IPS DF 6.9 (cell line): ENCODE results near the gene VPS35L.
A peak's percentile ranks its signal among the peaks of the same experiment; 100 is the strongest.

Source experiments
- DNase-seq: peaks from one replicate; pipeline ENCODE4 v3.0.0-alpha.2; 2013; ENCODE audit warnings: low read depth, low spot score
- H3K27ac ChIP-seq: one replicate; pipeline ENCODE4 v1.5.1; 2013; ENCODE audit warnings: low read length, control low read depth
- H3K27me3 ChIP-seq: 2 replicates; pipeline ENCODE4 v1.6.1; 2013; ENCODE audit warnings: mild to moderate bottlenecking, low read length; ENCODE audit not compliant: control insufficient read depth, insufficient read depth
- H3K36me3 ChIP-seq: 2 replicates; pipeline ENCODE4 v1.6.1; 2013; ENCODE audit warnings: low read length; ENCODE audit not compliant: control insufficient read depth, insufficient read depth
- H3K4me1 ChIP-seq: 2 replicates; pipeline ENCODE4 v1.6.1; 2013; ENCODE audit warnings: low read length; ENCODE audit not compliant: control insufficient read depth, insufficient read depth
- H3K4me3 ChIP-seq: 2 replicates; pipeline ENCODE4 v1.5.1; 2013; ENCODE audit warnings: mild to moderate bottlenecking, low read length
- H3K9me3 ChIP-seq: 2 replicates; pipeline ENCODE4 v1.6.1; 2013; ENCODE audit warnings: low read length, inconsistent platforms; ENCODE audit not compliant: control insufficient read depth, insufficient read depth
- WGBS: extraction: QIAGEN DNeasy Blood & Tissue Kit; methylation state at CpG from one replicate; pipeline ENCODE4 v1.1.7; 2013; ENCODE audit warnings: mixed read lengths, missing lambda C conversion rate; ENCODE audit not compliant: insufficient read length, insufficient coverage; 5-methylcytosine and 5-hydroxymethylcytosine counted together

Gene VPS35L

DNA sequence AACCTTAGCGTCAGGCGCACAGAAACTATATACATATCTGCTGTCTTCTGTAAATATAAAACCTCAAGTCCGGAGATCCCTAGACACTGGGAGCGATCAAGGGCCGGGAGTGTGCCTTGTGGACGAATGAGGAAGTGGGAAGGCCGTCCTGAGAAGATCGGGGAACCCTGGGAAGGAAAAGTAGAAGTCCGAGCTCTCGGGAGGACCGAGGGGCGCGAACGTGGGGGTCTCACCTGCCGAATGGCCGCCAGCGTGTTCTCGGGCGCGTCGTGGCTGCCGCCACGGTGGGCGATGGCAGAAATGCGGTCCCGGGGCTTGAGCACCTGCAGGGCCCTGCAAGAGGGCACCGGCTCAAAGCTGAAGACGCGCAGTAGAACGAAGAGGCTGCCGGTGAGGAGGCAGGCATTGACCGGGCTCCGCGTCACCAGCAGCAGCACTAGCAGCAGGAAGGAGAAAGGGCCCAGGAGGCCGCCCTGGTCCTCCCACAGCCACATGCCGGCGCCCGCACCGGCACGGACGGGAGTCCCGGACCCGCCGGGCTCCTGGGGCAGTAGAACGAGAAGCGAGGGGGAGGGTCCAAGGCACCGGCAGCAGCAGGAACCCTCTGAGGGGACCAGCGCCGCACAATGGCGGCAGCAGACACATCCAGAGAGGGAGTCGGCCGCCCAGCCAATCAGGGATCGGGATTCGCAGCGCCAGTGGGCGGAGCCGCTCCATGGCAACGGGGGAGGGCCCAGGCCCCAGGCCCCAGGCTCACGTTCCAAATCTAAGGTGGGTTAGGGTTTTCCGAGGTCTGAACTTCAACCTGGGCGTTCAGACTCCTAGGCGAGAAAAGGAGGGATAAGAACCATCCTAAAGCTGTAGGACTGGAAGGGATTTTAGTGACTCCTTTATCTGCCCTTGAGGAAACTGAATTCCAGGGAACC, 33.8 kb upstream of the VPS35L start, which contains the start of gene GDE1:
GDE1 (minus strand) TSS at position 628 of the 926 bp plus-strand sequence; CDS start at position 494, 134 bp downstream.
- Histone ChIP-seq H3K4me1 (peaks cover 4% of the 10 kb centered on the region; the same call in 1 of the 2 replicates), H3K4me3 (peak within 1 kb of the TSS; percentile 77), H3K9me3 (no peaks in the 10 kb centered on the region), H3K27ac (no peak within 1 kb of the TSS), H3K36me3 (peaks cover 3% of the 10 kb centered on the region; the same call in 1 of the 2 replicates), H3K27me3 (no peaks in the 10 kb centered on the region)
- WGBS = no CpG with 5 or more reads among the region's 62 CpGs
- peak; percentile 89 for DNase-seq

DNA sequence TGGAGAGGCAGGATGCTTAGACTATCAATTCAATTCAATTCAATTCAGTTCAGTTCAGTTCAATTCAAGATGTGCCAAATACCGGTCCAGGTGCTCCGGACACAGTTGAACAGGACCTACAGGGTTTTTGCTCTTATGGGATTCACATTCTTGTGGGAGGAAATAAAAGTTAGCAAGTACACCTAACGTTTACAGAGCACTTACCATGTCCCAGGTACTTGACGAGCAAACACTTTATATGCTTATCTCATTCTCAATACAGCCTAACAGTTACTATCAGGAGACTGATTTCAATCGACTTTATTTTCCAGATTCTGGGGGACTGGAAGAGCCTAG, 33.1 kb upstream of the VPS35L start:
- H3K4me1 ChIP-seq = peaks cover 4% of the 10 kb centered on the region; the same call in 1 of the 2 replicates
- H3K4me3 ChIP-seq = no peak overlapping the region
- H3K27me3 ChIP-seq = no peaks in the 10 kb centered on the region
- DNase-seq = no peak
- no peak overlapping the region for H3K27ac ChIP-seq
- WGBS = no CpG with 5 or more reads among the region's 5 CpGs
- H3K36me3 ChIP-seq = no peaks in the 10 kb centered on the region
- no peaks in the 10 kb centered on the region for H3K9me3 ChIP-seq

- Histone ChIP-seq H3K27ac (no peak overlapping the region), H3K27me3 (no peaks in the 10 kb centered on the region), H3K4me1 (peaks cover 4% of the 10 kb centered on the region; the same call in 1 of the 2 replicates), H3K4me3 (no peak overlapping the region), H3K9me3 (no peaks in the 10 kb centered on the region), H3K36me3 (no peaks in the 10 kb centered on the region)
- WGBS = no CpG with 5 or more reads among the region's 2 CpGs
- DNase-seq = no peak
Observed at GRCh38 chr16:19522760-19523159, 32.7 kb upstream of the VPS35L start.

DNA sequence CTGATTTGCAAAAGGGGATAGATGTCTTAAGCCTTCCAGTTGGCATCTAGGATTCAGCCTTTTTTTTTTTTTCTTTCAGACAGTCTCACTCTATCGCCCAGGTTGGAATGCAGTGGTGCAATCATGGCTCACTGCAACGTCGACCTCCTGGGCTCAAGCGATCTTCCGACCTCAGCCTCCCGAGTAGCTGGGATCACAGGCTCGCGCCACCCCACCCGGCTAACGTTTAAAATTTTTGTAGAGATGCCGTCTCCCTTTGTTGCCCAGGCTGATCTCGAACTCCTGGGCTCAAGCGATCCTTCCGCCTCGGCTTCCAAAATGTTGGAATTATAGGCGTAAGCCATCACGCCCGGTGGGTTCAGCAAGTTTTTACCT, 32.3 kb upstream of the VPS35L start:
- Histone ChIP-seq H3K4me3 (no peak overlapping the region), H3K4me1 (peaks cover 4% of the 10 kb centered on the region; the same call in 1 of the 2 replicates), H3K36me3 (no peaks in the 10 kb centered on the region), H3K27me3 (no peaks in the 10 kb centered on the region), H3K9me3 (no peaks in the 10 kb centered on the region), H3K27ac (no peak overlapping the region)
- no CpG with 5 or more reads among the region's 18 CpGs for WGBS
- no peak for DNase-seq

- Histone ChIP-seq H3K4me1 (peaks cover 4% of the 10 kb centered on the region; the same call in 1 of the 2 replicates), H3K36me3 (no peaks in the 10 kb centered on the region), H3K27ac (no peak within 1 kb of the TSS), H3K27me3 (no peaks in the 10 kb centered on the region), H3K4me3 (peak within 1 kb of the TSS; percentile 100), H3K9me3 (no peaks in the 10 kb centered on the region)
- peak; percentile 82 for DNase-seq
- WGBS = no CpG with 5 or more reads among the region's 51 CpGs
Observed at GRCh38 chr16:19523559-19524355, 31.7 kb upstream of the VPS35L start, which contains the start of gene CCP110. CCP110 (plus strand) TSS chr16:19523942; CDS start chr16:19527882, 3,940 bp downstream.

GRCh38 chr16:19524356-19524615, 31.2 kb upstream of the VPS35L start:
- H3K9me3 ChIP-seq = no peaks in the 10 kb centered on the region
- no peaks in the 10 kb centered on the region for H3K27me3 ChIP-seq
- peak overlapping the region; percentile 100 for H3K4me3 ChIP-seq
- H3K27ac ChIP-seq = no peak overlapping the region
- H3K36me3 ChIP-seq = no peaks in the 10 kb centered on the region
- no CpG with 5 or more reads among the region's 11 CpGs for WGBS
- peaks cover 4% of the 10 kb centered on the region; the same call in 1 of the 2 replicates for H3K4me1 ChIP-seq
- no peak for DNase-seq

DNA sequence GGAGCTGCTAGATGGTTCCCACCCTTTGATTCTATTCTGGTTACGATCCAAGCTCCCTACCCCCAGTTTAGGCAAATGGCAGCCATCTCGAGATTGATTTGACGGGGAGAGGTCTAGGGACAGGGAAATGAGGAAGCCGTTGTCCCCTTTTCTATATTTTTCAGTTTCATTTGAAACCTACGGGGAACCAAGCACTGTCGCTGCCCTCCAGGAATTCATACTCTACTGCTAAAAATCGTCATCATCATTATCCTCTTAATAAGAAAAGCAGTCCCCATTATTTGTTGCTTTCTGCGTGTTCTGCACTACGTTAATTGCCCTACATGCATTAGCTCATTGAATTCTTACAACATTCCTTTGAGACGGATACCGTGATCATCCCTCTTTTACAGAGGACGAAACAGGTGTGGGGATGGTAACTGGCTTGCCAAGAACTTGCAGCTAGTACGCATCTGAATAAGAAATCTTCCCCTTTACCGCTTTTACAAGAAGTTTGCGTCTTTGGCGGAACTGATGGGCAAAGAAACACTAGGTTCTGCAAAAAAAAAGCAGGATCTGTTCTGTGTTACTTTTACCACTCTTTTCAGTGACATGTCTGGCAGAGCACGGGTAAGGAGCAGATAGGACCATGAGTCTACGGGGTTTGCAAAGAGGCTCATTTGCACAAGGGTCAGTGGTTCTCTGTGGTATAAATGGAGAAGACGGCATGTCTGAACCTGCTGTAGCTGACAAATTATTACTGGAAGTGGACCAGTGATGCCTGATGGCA, 30.7 kb upstream of the VPS35L start:
- no peaks in the 10 kb centered on the region for H3K36me3 ChIP-seq
- H3K27me3 ChIP-seq = no peaks in the 10 kb centered on the region
- peak overlapping the region; percentile 100; the same call in 1 of the 2 replicates for H3K4me3 ChIP-seq
- no CpG with 5 or more reads among the region's 19 CpGs for WGBS
- no peak for DNase-seq
- peaks cover 4% of the 10 kb centered on the region; the same call in 1 of the 2 replicates for H3K4me1 ChIP-seq
- no peaks in the 10 kb centered on the region for H3K9me3 ChIP-seq
- H3K27ac ChIP-seq = no peak overlapping the region

DNA sequence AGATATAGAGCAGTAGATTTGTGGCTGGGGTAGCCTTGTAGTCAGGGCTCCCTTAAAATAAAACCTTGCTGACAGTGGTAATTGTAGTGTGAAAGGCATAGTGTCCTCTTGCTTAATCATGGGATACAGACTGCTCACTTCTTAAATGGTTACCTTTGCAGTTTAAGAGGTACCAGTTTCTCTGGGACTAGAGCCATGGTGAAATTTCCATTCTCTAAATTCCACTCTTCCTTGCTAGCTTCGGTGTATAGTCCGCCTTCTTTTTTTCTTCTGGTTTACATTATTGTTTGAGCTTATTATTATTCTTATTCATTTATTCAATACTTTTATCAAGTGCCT, 30.1 kb upstream of the VPS35L start:
- Histone ChIP-seq H3K27ac (no peak overlapping the region), H3K36me3 (no peaks in the 10 kb centered on the region)
- WGBS = no CpG with 5 or more reads among the region's 2 CpGs

DNA sequence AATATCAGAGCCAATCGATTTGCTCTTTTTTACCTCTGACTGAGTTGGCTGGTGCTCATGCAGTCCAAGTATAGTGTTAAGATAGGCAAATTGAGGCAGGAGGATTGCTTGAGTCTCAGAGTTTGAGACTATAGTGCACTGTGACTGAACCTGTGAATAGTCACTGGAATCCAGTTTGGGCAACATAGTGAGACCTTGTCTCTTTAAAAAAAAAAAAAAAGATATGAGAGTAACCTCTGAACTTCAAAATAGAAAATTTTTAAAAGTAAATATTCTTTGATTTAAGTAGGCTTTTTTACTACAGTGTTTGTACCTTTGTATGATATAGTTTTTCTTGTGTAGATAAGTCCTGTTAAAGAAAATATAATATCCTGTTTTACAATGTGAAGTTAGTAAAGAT, 28.3 kb upstream of the VPS35L start:
- no CpG with 5 or more reads among the region's 1 CpG for WGBS
- no peak overlapping the region for H3K27ac ChIP-seq

More for the DNA sequence above, 30.1 kb upstream of the VPS35L start:
- no peaks in the 10 kb centered on the region for H3K27me3 ChIP-seq
- peaks cover 4% of the 10 kb centered on the region; the same call in 1 of the 2 replicates for H3K4me1 ChIP-seq
- H3K9me3 ChIP-seq = no peaks in the 10 kb centered on the region
- no peak for DNase-seq
- no peak overlapping the region; the same call in 1 of the 2 replicates for H3K4me3 ChIP-seq

GRCh38 chr16:19528666-19529065, 26.8 kb upstream of the VPS35L start:
- Histone ChIP-seq H3K36me3 (no peaks in the 10 kb centered on the region), H3K27ac (no peak overlapping the region), H3K27me3 (no peaks in the 10 kb centered on the region), H3K4me1 (no peaks in the 10 kb centered on the region), H3K9me3 (no peaks in the 10 kb centered on the region), H3K4me3 (no peak overlapping the region)
- DNase-seq = no peak
- WGBS = no CpG with 5 or more reads among the region's 3 CpGs

More for the DNA sequence above, 28.3 kb upstream of the VPS35L start:
- H3K27me3 ChIP-seq = no peaks in the 10 kb centered on the region
- no peak overlapping the region for H3K4me3 ChIP-seq
- peaks cover 4% of the 10 kb centered on the region; the same call in 1 of the 2 replicates for H3K4me1 ChIP-seq
- no peak for DNase-seq
- H3K9me3 ChIP-seq = no peaks in the 10 kb centered on the region
- no peaks in the 10 kb centered on the region for H3K36me3 ChIP-seq
